GM12878 (cell line): ENCODE results near the gene PRKRA. TPM values are rescaled to one million over a fixed set of nuclear protein-coding genes. Genes with fewer than 3 reads are reported as not detected.

Experiments
- ATAC-seq: fragments of 200-7000 bp; cut with Tn5 transposase; 3 replicates; pipeline ENCODE4 v1.9.1; 2020; ENCODE audit warnings: mild to moderate bottlenecking, moderate library complexity
- BruUV-seq: library from RNA; stranded (reverse); fragments of 400-500 nt; replicated peaks from 2 replicates; lab custom pipeline; 2021; lab: Mats Ljungman, UMichigan
- CTCF ChIA-PET: fragments of 300-600 bp; sonication (Branson Sonifier 250); formaldehyde crosslinking; extraction: SDS; loops from one replicate; lab custom pipeline; 2021; ENCODE audit warnings: inconsistent platforms; lab: Yijun Ruan, JAX
- POLR2A ChIA-PET: fragments of 350-600 bp; formaldehyde crosslinking; extraction: SDS; loops from one replicate; lab custom pipeline; 2021; ENCODE audit warnings: inconsistent platforms; lab: Charles Lee
- RAD21 ChIA-PET: fragments of 300-600 bp; sonication (Branson Sonifier 250); formaldehyde crosslinking; loops from one replicate; lab custom pipeline; 2023; ENCODE audit warnings: antibody characterized with exemption; ENCODE audit not compliant: unreplicated experiment; lab: Charles Lee
- SMC1A ChIA-PET: fragments of 300-600 bp; sonication (Branson Sonifier 250); formaldehyde crosslinking; loops from one replicate; lab custom pipeline; 2023; ENCODE audit not compliant: unreplicated experiment, uncharacterized antibody; lab: Charles Lee
- DNase-seq: peaks from one replicate; pipeline ENCODE4 v3.0.0-alpha.2; 2011; ENCODE audit warnings: low read depth, low spot score
- FAIRE-seq: peaks from 3 replicates; lab custom pipeline; 2011; peaks lifted over from hg19 to GRCh38; lab: Jason Lieb, UNC
- H2AFZ ChIP-seq: 2 replicates; pipeline ENCODE4 v1.6.0; 2011; ENCODE audit warnings: low read depth, low read length, control low read depth; ENCODE audit not compliant: control insufficient read depth
- H3K27ac ChIP-seq: 2 replicates; pipeline ENCODE4 v1.5.1; 2011; ENCODE audit warnings: control low read depth; ENCODE audit not compliant: control insufficient read depth, insufficient read depth
- H3K27me3 ChIP-seq, 2 experiments: replicated peaks in 1 of 2; 2 replicates each; pipeline versions ENCODE4 v1.6.0 to v1.6.1; 2011; ENCODE audit warnings: low read length in 1 of 2; ENCODE audit not compliant: control insufficient read depth in 2 of 2, insufficient read depth in 2 of 2
- H3K36me3 ChIP-seq, 2 experiments: 2 replicates each; pipeline ENCODE4 v1.5.1; 2011; ENCODE audit warnings: low read length in 1 of 2; ENCODE audit not compliant: control insufficient read depth in 2 of 2, insufficient read depth in 2 of 2
- H3K4me1 ChIP-seq: 2 replicates; pipeline ENCODE4 v1.6.1; 2011; ENCODE audit warnings: mild to moderate bottlenecking, low read length, moderate library complexity, mixed read lengths; ENCODE audit not compliant: control insufficient read depth, insufficient read depth
- H3K4me2 ChIP-seq: 2 replicates; pipeline ENCODE4 v1.6.0; 2011; ENCODE audit warnings: control low read depth; ENCODE audit not compliant: control insufficient read depth, insufficient read depth
- H3K4me3 ChIP-seq: fragments of 200-600 bp; sonication (generic); 2 replicates; pipeline ENCODE4 v1.5.1; 2016
- H3K79me2 ChIP-seq: 2 replicates; pipeline ENCODE4 v1.6.0; 2011; ENCODE audit warnings: low read length; ENCODE audit not compliant: control insufficient read depth, insufficient read depth
- H3K9ac ChIP-seq: 2 replicates; pipeline ENCODE4 v1.8.0; 2011; ENCODE audit warnings: low read length, control low read depth, mixed read lengths; ENCODE audit not compliant: control insufficient read depth, insufficient read depth
- H3K9me3 ChIP-seq: replicated peaks from 3 replicates; pipeline ENCODE4 v1.5.1; 2011; ENCODE audit warnings: mild to moderate bottlenecking, low read length; ENCODE audit not compliant: control insufficient read depth, insufficient read depth
- H4K20me1 ChIP-seq: 2 replicates; pipeline ENCODE4 v1.6.0; 2011; ENCODE audit not compliant: control insufficient read depth, insufficient read depth
- CUX1 ChIP-seq: IDR thresholded peaks from 2 replicates; pipeline ENCODE4 v1.6.1; 2012; ENCODE audit warnings: improper control_type of control experiment, low read depth, low read length; ENCODE audit not compliant: insufficient replicate concordance
- DPF2 ChIP-seq: fragments of 450-650 bp; IDR thresholded peaks from 2 replicates; pipeline ENCODE4 v1.6.1; 2017; ENCODE audit warnings: mild to moderate bottlenecking
- ETV6 ChIP-seq, 2 experiments: fragments of 450-650 bp in 1 of 2; IDR thresholded peaks in 1 of 2; conservative IDR thresholded peaks in 1 of 2; 2 replicates each; pipeline ENCODE4 v1.6.1; 2014; ENCODE audit warnings: antibody characterized with exemption in 1 of 2, borderline replicate concordance in 1 of 2, low read depth in 1 of 2, mild to moderate bottlenecking in 1 of 2, moderate library complexity in 1 of 2
- GATAD2B ChIP-seq: fragments of 450-650 bp; conservative IDR thresholded peaks from 2 replicates; pipeline ENCODE4 v1.6.1; 2017; ENCODE audit warnings: low read depth, mild to moderate bottlenecking, moderate library complexity
- HDGF ChIP-seq: fragments of 450-650 bp; IDR thresholded peaks from 2 replicates; pipeline ENCODE4 v1.6.1; 2016; ENCODE audit warnings: antibody characterized with exemption
- MYC ChIP-seq: IDR thresholded peaks from 2 replicates; pipeline ENCODE4 v1.6.1; 2011; ENCODE audit warnings: mild to moderate bottlenecking, low read length, moderate library complexity, inconsistent platforms; ENCODE audit not compliant: insufficient read depth, insufficient replicate concordance, insufficient read length, severe bottlenecking
- RAD21 ChIP-seq: IDR thresholded peaks from 2 replicates; pipeline ENCODE4 v1.6.1; 2011; ENCODE audit warnings: mild to moderate bottlenecking, low read depth, low read length, moderate library complexity; ENCODE audit not compliant: insufficient read depth
- RB1 ChIP-seq: fragments of 450-650 bp; formaldehyde crosslinking; IDR thresholded peaks from 2 replicates; pipeline ENCODE4 v1.6.1; 2017; ENCODE audit warnings: mild to moderate bottlenecking, borderline replicate concordance
- TARDBP ChIP-seq: IDR thresholded peaks from 2 replicates; pipeline ENCODE4 v1.6.1; 2016; ENCODE audit warnings: borderline replicate concordance
- WGBS: methylation state at CpG from one replicate; pipeline ENCODE4 v1.1.6; 2016; ENCODE audit warnings: low lambda C conversion rate; ENCODE audit not compliant: insufficient replicate concordance, insufficient coverage; ENCODE audit errors: missing lambda C conversion rate; 5-methylcytosine and 5-hydroxymethylcytosine counted together
- in situ Hi-C: fragments of 300-500 bp; cut with MboI; formaldehyde crosslinking; loops from 9 replicates; pipeline ENCODE4 v1.14.3; 2018; ENCODE audit warnings: mixed read lengths
- intact Hi-C: fragments of 100-400 bp; cut with micrococcal nuclease; formaldehyde crosslinking; loops from one replicate; pipeline ENCODE4 v1.14.2; 2022; ENCODE audit not compliant: unreplicated experiment
- polyA plus RNA-seq, 11 experiments: library from polyadenylated mRNA; depleted of rRNA in 4 of 11; unstranded in 6 of 11; stranded (reverse) in 5 of 11; fragments of >200 nt; fragmentation: Nextera tagmentation in 4 of 11; fragmentation: Illumina TruSeq in 1 of 11; extraction: Ambion mirVana in 4 of 11; extraction: Trizol in 1 of 11; gene quantifications; 1 replicate in 1 of 11; 2 replicates in 10 of 11; pipeline versions ENCODE4 v1.2.1 to v1.2.3, GENCODE V29; 2011 to 2016; ENCODE audit warnings: inconsistent platforms in 2 of 11, missing spikeins in 2 of 11, low read depth in 1 of 11
- total RNA-seq, 4 experiments: library from RNA; depleted of rRNA in 3 of 4; stranded (reverse); fragments of >200 nt in 3 of 4; fragmentation: Illumina TruSeq in 1 of 4; extraction: Trizol in 1 of 4; gene quantifications; 2 replicates each; pipeline versions ENCODE4 v1.2.1 to v1.2.3, GENCODE V29; 2013 to 2021
- TF ChIP-seq, protein P1 (sequence below): IDR thresholded peaks from 2 replicates; pipeline ENCODE4 v1.6.1; 2011; ENCODE audit warnings: borderline replicate concordance, low read depth, mild to moderate bottlenecking, moderate library complexity, low read length; ENCODE audit not compliant: insufficient read depth, poor library complexity, severe bottlenecking
- TF ChIP-seq, protein P2 (sequence below): fragments of 450-650 bp; IDR thresholded peaks from 2 replicates; pipeline ENCODE4 v1.6.1; 2017; ENCODE audit warnings: low read depth, mild to moderate bottlenecking, moderate library complexity

PRKRA gene
- total and polyA plus RNA-seq, 10 of the 15 experiments (the other 5 are each of a cell fraction or from before 2014, with no cell fraction given) = 19.1 to 75.6 (median 51.7) TPM

- Histone ChIP-seq H2AFZ (no peak overlapping the region), H3K4me2 (no peak overlapping the region), H3K36me3 (no peaks in the 10 kb centered on the region; a peak in 1 of 4 replicates), H3K79me2 (peaks cover 16% of the 10 kb centered on the region), H4K20me1 (no peaks in the 10 kb centered on the region), H3K9ac (no peak overlapping the region), H3K9me3 (peaks cover 4% of the 10 kb centered on the region; the same call in 2 of the 3 replicates), H3K4me3 (no peak overlapping the region), H3K4me1 (peaks cover 6% of the 10 kb centered on the region; the same call in 1 of the 2 replicates), H3K27ac (no peak overlapping the region), H3K27me3 (no peaks in the 10 kb centered on the region)
- POLR2A ChIA-PET = interaction anchor here (3.1 kb wide), 1 partner anchor 29 kb away, joined by 21 read pairs; the partner anchor contains the start of genes PJVK and PRKRA
- ATAC-seq (no peak), FAIRE-seq (no peak), DNase-seq (no peak)
- in situ Hi-C loops = no loop called here
- BruUV-seq = no TSS peak
- WGBS = 0% methylated on average over 1 of the region's 1 CpG
- SMC1A ChIA-PET = interaction anchor here (0.8 to 10.6 kb wide), 9 partner anchors 8 to 308 kb away, joined by 3 to 454 read pairs (median 10); partner anchors contain the start of gene RBM45
- RAD21 ChIA-PET = interaction anchor here (1.2 to 8.3 kb wide), 7 partner anchors 17 to 307 kb away, joined by 3 to 162 read pairs (median 7); no protein-coding TSS in a partner anchor
- CTCF ChIA-PET = interaction anchor here (1.0 to 12.4 kb wide), 7 partner anchors 8 to 308 kb away, joined by 3 to 702 read pairs (median 13); partner anchors contain the start of gene RBM45
- intact Hi-C loops = no loop called here
- TF ChIP-seq RAD21 (no peak), GATAD2B (no peak), RB1 (no peak), ETV6 (conservative IDR thresholded peaks at IDR 0.05 in 1 of 2, IDR thresholded peaks at IDR 0.05 in 1 of 2; ENCODE audit: borderline replicate concordance in 1 of 2, low read depth in 1 of 2) (no peak), MYC (no peak), HDGF (no peak), TARDBP (no peak), DPF2 (no peak), CUX1 (no peak)
- TF ChIP-seq, protein P1, sequence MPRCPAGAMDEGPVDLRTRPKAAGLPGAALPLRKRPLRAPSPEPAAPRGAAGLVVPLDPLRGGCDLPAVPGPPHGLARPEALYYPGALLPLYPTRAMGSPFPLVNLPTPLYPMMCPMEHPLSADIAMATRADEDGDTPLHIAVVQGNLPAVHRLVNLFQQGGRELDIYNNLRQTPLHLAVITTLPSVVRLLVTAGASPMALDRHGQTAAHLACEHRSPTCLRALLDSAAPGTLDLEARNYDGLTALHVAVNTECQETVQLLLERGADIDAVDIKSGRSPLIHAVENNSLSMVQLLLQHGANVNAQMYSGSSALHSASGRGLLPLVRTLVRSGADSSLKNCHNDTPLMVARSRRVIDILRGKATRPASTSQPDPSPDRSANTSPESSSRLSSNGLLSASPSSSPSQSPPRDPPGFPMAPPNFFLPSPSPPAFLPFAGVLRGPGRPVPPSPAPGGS = no peak
- TF ChIP-seq, protein P2, sequence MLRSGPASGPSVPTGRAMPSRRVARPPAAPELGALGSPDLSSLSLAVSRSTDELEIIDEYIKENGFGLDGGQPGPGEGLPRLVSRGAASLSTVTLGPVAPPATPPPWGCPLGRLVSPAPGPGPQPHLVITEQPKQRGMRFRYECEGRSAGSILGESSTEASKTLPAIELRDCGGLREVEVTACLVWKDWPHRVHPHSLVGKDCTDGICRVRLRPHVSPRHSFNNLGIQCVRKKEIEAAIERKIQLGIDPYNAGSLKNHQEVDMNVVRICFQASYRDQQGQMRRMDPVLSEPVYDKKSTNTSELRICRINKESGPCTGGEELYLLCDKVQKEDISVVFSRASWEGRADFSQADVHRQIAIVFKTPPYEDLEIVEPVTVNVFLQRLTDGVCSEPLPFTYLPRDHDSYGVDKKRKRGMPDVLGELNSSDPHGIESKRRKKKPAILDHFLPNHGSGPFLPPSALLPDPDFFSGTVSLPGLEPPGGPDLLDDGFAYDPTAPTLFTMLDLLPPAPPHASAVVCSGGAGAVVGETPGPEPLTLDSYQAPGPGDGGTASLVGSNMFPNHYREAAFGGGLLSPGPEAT = no peak
Measured at GRCh38 chr2:178420463-178420999, 30.4 kb downstream of the PRKRA start.
